Central memory CD8-positive, alpha-beta T cell (primary cell): ENCODE measurements around the gene BBX.
"Not testable (repeated sequence)": the region's sequence is repeated elsewhere in the genome, so short reads cannot be mapped to it uniquely, and the experiment has no call there.

Experiments
- ATAC-seq: fragments of 150-1000 bp; cut with Tn5 transposase; replicated peaks from 2 replicates; pipeline ENCODE4 v1.10.0; 2022; ENCODE audit warnings: mild to moderate bottlenecking, moderate FRiP score, moderate number of reproducible peaks; ENCODE audit not compliant: poor library complexity, severe bottlenecking; ENCODE audit errors: extremely low read depth
- DNase-seq, 2 donors: peaks; one replicate each; pipeline ENCODE4 v3.0.0; 2021; ENCODE audit warnings: low spot score in 2 of 2
- H3K27ac Mint-ChIP-seq: one replicate; pipeline ENCODE4 v1.8.0; 2022; ENCODE audit warnings: low read depth, mild to moderate bottlenecking, moderate library complexity, mixed read lengths
- H3K27me3 Mint-ChIP-seq: one replicate; pipeline ENCODE4 v1.8.0; 2022; ENCODE audit warnings: mixed read lengths
- H3K36me3 Mint-ChIP-seq: one replicate; pipeline ENCODE4 v1.8.0; 2022; ENCODE audit warnings: mild to moderate bottlenecking, moderate library complexity, mixed read lengths; ENCODE audit not compliant: insufficient read depth
- H3K4me1 Mint-ChIP-seq: one replicate; pipeline ENCODE4 v1.8.0; 2022; ENCODE audit warnings: mixed read lengths
- H3K4me3 Mint-ChIP-seq: one replicate; pipeline ENCODE4 v1.8.0; 2022; ENCODE audit warnings: mild to moderate bottlenecking, moderate library complexity, mixed read lengths
- H3K9me3 Mint-ChIP-seq: one replicate; pipeline ENCODE4 v1.8.0; 2022; ENCODE audit warnings: mixed read lengths

Gene BBX

DNA sequence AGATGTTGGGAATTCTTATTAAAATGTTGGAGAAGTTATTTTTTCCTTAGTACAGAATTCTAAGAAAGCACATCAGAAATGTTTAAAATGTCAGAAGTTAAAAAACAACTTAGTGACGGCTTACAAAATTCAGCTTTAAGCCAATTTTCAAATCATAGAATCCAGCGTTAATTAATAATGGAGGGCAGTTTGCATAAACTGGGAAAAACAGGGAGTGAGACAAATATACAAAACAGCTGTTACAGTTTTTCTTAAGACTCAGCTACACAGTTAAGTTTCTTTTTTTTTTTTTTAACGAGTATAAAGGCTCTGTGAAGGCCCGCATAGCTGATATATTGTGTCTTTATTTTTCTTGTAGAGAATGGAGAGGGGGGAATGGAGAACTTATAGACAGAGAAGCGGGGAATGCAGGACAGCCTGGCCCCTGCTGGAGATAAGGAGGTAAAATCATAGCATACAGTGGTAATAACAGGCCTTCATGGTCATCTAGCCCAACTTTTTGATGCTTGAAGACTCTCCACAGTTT is 164.4 kb downstream of the BBX start:
- Mint-ChIP-seq H3K27ac (no peak overlapping the region), H3K4me3 (no peak overlapping the region), H3K27me3 (no peaks in the 10 kb centered on the region), H3K4me1 (peaks cover 53% of the 10 kb centered on the region), H3K36me3 (peaks cover 1% of the 10 kb centered on the region), H3K9me3 (no peaks in the 10 kb centered on the region)
- no peak for DNase-seq
- ATAC-seq = no peak

DNA sequence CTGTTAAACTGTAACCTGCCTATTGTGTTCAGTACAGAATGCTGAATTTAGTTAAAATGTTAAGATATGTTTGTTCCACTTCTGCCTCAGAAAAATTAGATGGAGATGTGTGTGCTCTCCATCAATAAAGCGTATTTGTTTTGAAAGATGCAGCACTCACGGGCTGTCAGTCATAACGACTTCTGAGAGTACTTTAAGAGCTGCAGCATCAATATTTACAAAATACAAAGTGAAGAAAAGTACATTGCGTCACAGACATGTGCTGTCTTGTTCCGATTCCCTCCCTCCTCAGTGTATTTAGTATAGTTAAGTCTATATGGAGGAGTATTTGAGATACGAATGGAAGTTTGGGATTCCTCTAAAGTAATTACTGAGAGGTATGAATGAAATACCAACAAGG is 166.6 kb downstream of the BBX start:
- no peak overlapping the region for H3K27ac Mint-ChIP-seq
- peaks cover 1% of the 10 kb centered on the region for H3K36me3 Mint-ChIP-seq
- ATAC-seq = no peak
- peaks cover 43% of the 10 kb centered on the region for H3K4me1 Mint-ChIP-seq
- H3K27me3 Mint-ChIP-seq = no peaks in the 10 kb centered on the region
- no peaks in the 10 kb centered on the region for H3K9me3 Mint-ChIP-seq
- DNase-seq = no peak
- no peak overlapping the region for H3K4me3 Mint-ChIP-seq

DNA sequence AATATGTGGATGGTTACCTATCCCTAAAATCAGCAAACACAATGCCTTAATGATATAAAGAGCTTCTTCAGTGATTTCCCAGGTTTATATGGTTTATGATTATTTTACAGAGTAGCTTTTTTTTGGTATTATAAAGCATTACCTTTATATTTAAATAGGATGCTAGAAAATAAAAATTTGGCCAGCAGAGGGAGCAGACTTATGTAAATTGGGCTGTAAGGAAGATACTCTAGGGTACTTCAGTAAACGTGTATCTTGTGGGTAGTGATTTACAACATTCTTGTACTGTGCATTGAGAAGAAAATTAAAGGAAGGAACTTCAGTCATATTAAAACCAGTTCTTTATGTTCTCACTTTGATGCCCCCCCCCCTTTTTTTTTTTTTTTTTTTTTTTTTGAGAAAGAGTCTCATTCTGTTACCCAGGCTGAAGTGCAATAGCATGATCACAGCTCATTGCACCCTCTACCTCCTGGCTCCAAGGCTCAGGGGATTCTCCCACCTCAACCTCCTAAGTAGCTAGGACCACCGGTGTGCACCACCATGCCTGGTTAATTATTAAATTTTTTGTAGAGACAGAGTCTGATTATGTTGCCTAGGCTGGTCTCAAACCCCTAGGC is 167.9 kb downstream of the BBX start:
- ATAC-seq = peak; percentile 72
- Mint-ChIP-seq H3K4me1 (peaks cover 30% of the 10 kb centered on the region), H3K9me3 (no peaks in the 10 kb centered on the region), H3K4me3 (no peak overlapping the region), H3K27me3 (no peaks in the 10 kb centered on the region), H3K27ac (no peak overlapping the region), H3K36me3 (peaks cover 1% of the 10 kb centered on the region)
- no peak for DNase-seq

DNA sequence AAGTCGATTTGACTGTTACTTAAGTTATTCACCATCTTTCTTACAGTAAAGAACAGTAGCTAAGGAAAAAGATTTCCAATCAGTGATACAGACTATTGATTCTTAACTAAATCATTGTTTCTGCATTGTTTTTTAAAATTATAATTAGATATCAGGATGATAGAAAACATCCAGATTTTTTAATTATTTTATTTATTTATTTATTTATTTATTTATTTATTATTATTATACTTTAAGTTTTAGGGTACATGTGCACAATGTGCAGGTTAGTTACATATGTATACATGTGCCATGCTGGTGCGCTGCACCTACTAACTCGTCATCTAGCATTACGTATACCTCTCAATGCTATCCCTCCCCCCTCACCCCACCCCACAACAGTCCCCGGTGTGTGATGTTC is 169.2 kb downstream of the BBX start:
- DNase-seq, H3K27me3 Mint-ChIP-seq, H3K4me3 Mint-ChIP-seq, H3K27ac Mint-ChIP-seq, H3K9me3 Mint-ChIP-seq, H3K36me3 Mint-ChIP-seq, ATAC-seq: not testable (repeated sequence)
- H3K4me1 Mint-ChIP-seq = peaks cover 22% of the 10 kb centered on the region

DNA sequence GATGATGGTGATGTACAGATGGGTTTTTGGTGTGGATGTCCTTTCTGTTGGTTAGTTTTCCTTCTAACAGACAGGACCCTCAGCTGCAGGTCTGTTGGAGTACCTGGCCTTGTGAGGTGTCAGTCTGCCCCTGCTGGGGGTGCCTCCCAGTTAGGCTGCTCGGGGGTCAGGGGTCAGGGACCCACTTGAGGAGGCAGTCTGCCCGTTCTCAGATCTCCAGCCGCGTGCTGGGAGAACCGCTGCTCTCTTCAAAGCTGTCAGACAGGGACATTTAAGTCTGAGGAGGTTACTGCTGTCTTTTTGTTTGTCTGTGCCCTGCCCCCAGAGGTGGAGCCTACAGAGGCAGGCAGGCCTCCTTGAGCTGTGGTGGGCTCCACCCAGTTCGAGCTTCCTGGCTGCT is 174.6 kb downstream of the BBX start:
- not testable (repeated sequence) for H3K27ac Mint-ChIP-seq
- peak overlapping the region; percentile 63 for H3K4me3 Mint-ChIP-seq

DNA sequence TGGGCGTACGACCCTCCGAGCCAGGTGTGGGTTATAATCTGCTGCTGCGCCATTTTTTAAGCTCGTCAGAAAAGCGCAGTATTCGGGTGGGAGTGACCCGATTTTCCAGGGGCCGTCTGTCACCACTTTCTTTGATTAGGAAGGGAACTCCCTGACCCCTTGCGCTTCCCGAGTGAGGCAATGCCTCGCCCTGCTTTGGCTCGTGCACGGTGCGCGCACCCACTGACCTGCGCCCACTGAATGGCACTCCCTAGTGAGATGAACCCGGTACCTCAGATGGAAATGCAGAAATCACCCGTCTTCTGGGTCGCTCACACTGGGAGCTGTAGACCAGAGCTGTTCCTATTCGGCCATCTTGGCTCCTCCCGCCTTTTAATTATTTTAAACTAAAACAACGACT is 175.1 kb downstream of the BBX start:
- Mint-ChIP-seq H3K4me3 (peak overlapping the region; percentile 63), H3K4me1 (peaks cover 38% of the 10 kb centered on the region)
- H3K9me3 Mint-ChIP-seq, ATAC-seq, H3K27me3 Mint-ChIP-seq, H3K27ac Mint-ChIP-seq, H3K36me3 Mint-ChIP-seq, DNase-seq: not testable (repeated sequence)

More for the DNA sequence above, 174.6 kb downstream of the BBX start:
- H3K9me3 Mint-ChIP-seq, ATAC-seq, H3K36me3 Mint-ChIP-seq, H3K27me3 Mint-ChIP-seq, DNase-seq: not testable (repeated sequence)
- peaks cover 33% of the 10 kb centered on the region for H3K4me1 Mint-ChIP-seq

DNA sequence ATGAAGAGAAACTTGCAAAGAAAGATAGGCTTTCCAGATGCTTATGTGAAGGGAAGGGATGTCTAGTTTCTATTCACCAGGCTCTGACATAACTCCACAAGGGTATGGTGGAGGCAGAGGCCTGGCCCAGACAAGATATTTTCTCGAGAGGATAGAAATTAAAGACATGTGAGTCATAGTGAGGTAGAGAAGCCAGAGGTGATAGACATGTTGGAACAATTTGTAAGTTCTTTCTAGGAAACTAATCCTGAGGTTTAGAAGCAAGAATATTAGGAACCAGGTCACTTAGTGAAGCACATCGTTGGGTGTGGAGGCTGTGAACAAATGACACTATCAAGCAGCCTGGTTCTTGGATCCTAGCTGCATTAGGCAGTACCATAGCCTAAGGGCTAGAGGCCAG is 176.9 kb downstream of the BBX start:
- Mint-ChIP-seq H3K27ac (no peak overlapping the region), H3K27me3 (no peaks in the 10 kb centered on the region), H3K9me3 (no peaks in the 10 kb centered on the region), H3K4me1 (peaks cover 48% of the 10 kb centered on the region), H3K36me3 (peaks cover 2% of the 10 kb centered on the region), H3K4me3 (no peak overlapping the region)
- ATAC-seq (no peak), DNase-seq (no peak)

DNA sequence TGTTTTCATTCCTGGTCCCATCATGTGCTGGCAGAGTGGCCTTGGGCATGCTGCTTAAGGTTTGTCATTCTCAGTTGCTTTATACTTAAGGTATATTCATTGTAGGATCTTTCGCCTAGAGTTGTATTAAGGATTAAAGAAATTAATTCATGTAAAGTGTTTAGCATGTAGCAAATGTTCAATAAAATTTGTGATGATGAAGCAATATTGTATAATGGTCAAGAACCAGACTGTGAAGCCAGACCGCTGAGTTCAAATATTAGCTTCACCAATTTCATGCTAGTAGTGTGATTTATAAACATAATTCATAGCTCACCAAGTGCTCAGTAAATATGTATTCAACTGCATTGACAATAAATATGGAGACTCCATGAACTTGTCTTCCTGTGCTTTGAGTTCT is 178.5 kb downstream of the BBX start:
- Mint-ChIP-seq H3K27me3 (no peaks in the 10 kb centered on the region), H3K9me3 (no peaks in the 10 kb centered on the region), H3K4me1 (peaks cover 55% of the 10 kb centered on the region), H3K36me3 (peaks cover 5% of the 10 kb centered on the region), H3K4me3 (no peak overlapping the region), H3K27ac (no peak overlapping the region)
- DNase-seq = no peak
- ATAC-seq = no peak

DNA sequence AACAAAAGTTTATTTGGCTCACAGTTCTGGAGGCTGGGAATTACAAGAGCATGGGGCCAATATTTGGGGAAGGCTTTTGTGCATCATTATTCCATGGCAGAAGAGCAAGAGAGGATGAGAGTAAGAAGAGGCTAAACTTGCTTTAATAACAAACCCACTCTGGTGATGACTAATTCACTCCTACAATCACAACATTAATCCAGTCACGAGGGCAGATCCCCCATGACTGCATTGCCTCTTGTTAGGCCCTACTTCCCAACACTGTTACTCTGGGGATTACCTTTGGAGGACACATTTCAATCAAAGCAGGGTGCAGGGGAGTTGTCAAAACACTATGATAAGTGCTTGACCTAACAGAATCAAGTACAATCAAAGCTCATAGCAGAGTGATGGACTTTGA is 181.7 kb downstream of the BBX start:
- ATAC-seq (no peak), DNase-seq (no peak)
- Mint-ChIP-seq H3K4me1 (peaks cover 44% of the 10 kb centered on the region), H3K4me3 (no peak overlapping the region), H3K27ac (no peak overlapping the region), H3K9me3 (no peaks in the 10 kb centered on the region), H3K27me3 (no peaks in the 10 kb centered on the region), H3K36me3 (peaks cover 5% of the 10 kb centered on the region)

DNA sequence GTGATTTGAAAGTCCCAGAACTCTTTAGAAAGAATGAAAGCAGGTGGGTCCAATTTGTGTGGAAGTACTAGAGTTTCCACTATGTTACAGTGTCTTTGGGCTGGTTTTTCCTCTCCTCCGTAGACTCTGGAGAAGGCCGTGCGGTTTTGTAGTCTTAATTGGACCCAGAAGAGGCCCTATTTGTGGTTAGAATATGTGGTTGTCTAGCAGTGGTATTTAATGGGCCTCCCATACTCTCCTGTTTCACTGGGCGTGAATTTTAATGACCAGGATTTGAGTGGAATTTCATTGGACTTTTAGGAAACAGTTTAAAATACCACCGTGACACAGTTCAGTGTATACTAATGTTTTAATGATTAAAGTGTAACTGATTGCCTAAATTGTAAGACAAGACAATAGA is 182.3 kb downstream of the BBX start:
- ATAC-seq (no peak), DNase-seq (no peak)
- H3K27ac Mint-ChIP-seq = no peak overlapping the region
- H3K36me3 Mint-ChIP-seq = peaks cover 5% of the 10 kb centered on the region
- no peaks in the 10 kb centered on the region for H3K9me3 Mint-ChIP-seq
- H3K27me3 Mint-ChIP-seq = no peaks in the 10 kb centered on the region
- no peak overlapping the region for H3K4me3 Mint-ChIP-seq
- peaks cover 38% of the 10 kb centered on the region for H3K4me1 Mint-ChIP-seq

DNA sequence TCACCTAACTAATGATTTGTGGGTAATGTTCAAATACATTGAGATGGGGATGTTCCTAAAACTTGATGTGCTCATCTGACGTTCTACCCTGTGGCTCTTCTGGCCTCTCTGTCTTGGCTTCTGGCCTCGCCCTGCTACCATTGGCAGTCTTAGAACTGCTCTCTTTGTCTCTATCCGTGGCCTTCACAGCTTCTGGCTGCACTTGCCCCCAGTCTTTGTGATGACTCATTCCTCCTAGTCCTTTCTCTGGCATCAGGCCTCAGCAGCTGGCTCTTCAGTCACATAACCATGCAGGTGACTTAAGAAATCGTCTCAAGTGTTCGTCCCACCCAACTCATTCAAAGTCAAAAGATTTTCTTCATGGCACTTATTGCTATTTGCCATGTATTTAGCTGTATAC is 188.1 kb downstream of the BBX start:
- no peak overlapping the region for H3K27ac Mint-ChIP-seq
- no peaks in the 10 kb centered on the region for H3K9me3 Mint-ChIP-seq
- no peak for ATAC-seq
- no peak for DNase-seq
- H3K36me3 Mint-ChIP-seq = peaks cover 22% of the 10 kb centered on the region
- no peak overlapping the region for H3K4me3 Mint-ChIP-seq
- peaks cover 25% of the 10 kb centered on the region for H3K4me1 Mint-ChIP-seq
- no peaks in the 10 kb centered on the region for H3K27me3 Mint-ChIP-seq

DNA sequence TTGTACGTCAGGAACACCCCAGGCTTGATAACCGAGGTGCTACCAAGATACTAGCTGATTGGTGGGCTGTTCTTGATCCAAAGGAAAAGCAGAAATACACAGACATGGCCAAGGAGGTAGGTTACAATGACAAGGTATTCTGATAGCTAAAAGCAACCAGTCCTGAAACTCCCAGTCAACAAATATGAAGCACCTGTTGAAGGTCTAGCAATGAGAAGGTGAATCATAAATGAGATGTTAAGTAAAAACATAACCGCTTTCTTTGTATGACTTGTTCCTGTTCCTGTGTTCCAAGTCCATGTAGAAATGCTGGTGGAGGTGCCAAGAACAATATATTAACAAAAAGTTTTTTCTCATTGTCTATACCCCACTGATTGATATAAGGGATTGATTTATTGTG is 194.0 kb downstream of the BBX start:
- Mint-ChIP-seq H3K27ac (no peak overlapping the region), H3K36me3 (peaks cover 34% of the 10 kb centered on the region), H3K27me3 (no peaks in the 10 kb centered on the region), H3K4me1 (peaks cover 23% of the 10 kb centered on the region), H3K4me3 (no peak overlapping the region), H3K9me3 (no peaks in the 10 kb centered on the region)
- ATAC-seq = no peak
- DNase-seq = no peak

DNA sequence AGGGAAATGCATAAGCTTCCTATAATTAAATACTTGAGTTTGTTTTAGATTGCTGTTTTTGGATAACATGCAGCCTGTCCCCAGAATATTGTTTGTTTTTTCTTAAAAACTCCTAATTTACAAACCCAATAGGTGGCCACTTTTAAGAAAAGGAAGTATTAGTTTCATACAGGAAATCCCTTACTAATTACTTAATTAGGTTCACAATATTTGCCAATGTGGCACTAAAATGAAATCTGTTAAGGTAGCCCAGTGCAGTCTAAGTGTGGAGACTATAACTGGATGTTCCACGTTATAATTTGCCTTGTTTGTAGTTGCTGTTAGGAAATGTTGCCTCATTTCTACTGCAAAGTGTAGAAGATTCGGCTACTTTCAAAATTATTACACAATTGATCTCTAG is 195.8 kb downstream of the BBX start:
- H3K27me3 Mint-ChIP-seq = no peaks in the 10 kb centered on the region
- H3K4me1 Mint-ChIP-seq = peaks cover 7% of the 10 kb centered on the region
- ATAC-seq (no peak), DNase-seq (no peak)
- H3K4me3 Mint-ChIP-seq = no peak overlapping the region
- peaks cover 26% of the 10 kb centered on the region for H3K36me3 Mint-ChIP-seq
- H3K9me3 Mint-ChIP-seq = no peaks in the 10 kb centered on the region
- H3K27ac Mint-ChIP-seq = no peak overlapping the region
